Measurements from ENCODE around the gene UFD1. TPM values are rescaled to one million over a fixed set of nuclear protein-coding genes. Genes with fewer than 3 reads are reported as not detected.

Gene UFD1
- total and polyA plus RNA-seq, 9 of the 15 experiments (the other 6 are each of a cell fraction or from before 2014, with no cell fraction given) = 238 to 645 (median 363) TPM

DNA sequence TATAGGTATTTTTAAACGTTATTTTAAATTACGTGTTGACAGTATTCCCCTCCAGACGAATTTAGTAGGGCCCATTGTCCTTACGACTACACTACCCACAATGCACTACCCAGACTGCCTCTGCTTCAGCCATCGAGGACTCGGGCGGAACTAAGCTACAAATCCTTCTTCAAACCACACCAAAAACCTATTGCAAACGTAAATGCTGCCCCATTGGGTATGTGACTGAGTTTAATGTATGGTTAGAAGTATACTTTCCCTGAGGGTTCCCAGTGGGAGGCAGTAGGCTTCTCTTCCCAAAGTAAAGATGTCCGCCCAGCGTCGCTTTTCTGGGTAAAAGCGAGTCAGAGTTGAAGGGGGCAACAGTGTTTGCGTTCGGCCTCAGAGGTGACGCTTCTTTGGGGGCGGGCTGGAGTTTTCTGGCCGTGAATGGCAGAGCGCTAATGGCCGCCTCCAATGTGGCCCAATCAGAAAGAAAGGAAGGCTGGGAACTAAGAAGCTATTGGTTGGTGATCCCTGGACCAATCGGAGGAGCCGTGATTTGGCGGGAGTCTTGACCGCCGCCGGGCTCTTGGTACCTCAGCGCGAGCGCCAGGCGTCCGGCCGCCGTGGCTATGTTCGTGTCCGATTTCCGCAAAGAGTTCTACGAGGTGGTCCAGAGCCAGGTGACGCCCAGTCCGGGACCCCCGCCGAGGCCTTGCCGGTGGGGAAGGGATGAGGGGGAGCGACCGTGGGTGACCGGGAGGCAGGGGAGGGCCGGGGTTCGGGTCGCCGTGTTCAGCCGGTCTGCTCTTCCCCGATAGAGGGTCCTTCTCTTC, 571 bp upstream of the UFD1 start, which contains the start of gene CDC45 (continued):
- TF ChIP-seq, protein P1, sequence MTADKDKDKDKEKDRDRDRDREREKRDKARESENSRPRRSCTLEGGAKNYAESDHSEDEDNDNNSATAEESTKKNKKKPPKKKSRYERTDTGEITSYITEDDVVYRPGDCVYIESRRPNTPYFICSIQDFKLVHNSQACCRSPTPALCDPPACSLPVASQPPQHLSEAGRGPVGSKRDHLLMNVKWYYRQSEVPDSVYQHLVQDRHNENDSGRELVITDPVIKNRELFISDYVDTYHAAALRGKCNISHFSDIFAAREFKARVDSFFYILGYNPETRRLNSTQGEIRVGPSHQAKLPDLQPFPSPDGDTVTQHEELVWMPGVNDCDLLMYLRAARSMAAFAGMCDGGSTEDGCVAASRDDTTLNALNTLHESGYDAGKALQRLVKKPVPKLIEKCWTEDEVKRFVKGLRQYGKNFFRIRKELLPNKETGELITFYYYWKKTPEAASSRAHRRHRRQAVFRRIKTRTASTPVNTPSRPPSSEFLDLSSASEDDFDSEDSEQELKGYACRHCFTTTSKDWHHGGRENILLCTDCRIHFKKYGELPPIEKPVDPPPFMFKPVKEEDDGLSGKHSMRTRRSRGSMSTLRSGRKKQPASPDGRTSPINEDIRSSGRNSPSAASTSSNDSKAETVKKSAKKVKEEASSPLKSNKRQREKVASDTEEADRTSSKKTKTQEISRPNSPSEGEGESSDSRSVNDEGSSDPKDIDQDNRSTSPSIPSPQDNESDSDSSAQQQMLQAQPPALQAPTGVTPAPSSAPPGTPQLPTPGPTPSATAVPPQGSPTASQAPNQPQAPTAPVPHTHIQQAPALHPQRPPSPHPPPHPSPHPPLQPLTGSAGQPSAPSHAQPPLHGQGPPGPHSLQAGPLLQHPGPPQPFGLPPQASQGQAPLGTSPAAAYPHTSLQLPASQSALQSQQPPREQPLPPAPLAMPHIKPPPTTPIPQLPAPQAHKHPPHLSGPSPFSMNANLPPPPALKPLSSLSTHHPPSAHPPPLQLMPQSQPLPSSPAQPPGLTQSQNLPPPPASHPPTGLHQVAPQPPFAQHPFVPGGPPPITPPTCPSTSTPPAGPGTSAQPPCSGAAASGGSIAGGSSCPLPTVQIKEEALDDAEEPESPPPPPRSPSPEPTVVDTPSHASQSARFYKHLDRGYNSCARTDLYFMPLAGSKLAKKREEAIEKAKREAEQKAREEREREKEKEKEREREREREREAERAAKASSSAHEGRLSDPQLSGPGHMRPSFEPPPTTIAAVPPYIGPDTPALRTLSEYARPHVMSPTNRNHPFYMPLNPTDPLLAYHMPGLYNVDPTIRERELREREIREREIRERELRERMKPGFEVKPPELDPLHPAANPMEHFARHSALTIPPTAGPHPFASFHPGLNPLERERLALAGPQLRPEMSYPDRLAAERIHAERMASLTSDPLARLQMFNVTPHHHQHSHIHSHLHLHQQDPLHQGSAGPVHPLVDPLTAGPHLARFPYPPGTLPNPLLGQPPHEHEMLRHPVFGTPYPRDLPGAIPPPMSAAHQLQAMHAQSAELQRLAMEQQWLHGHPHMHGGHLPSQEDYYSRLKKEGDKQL (CRISPR knock-in tag; IDR thresholded peaks at IDR 0.05; ENCODE audit: borderline replicate concordance) = no peak
- TF ChIP-seq CEBPG (CRISPR knock-in tag; IDR thresholded peaks at IDR 0.05) (no peak), CEBPG (tag; conservative IDR thresholded peaks at IDR 0.05 in 1 of 2, IDR thresholded peaks at IDR 0.05 in 1 of 2) (no peak), RAD51 (IDR thresholded peaks at IDR 0.05; ENCODE audit: borderline replicate concordance, low read depth) (no peak), CHCHD3 (CRISPR knock-in tag; IDR thresholded peaks at IDR 0.05) (peak; percentile 69; the same call in 1 of the 2 replicates), FIP1L1 (IDR thresholded peaks at IDR 0.05; ENCODE audit: low read depth, low read length, poor library complexity, severe bottlenecking) (peak; percentile 91), SLC30A9 (CRISPR knock-in tag; IDR thresholded peaks at IDR 0.05) (no peak), ZNF384 (IDR thresholded peaks at IDR 0.05; ENCODE audit: low read depth, low read length) (no peak; the same call in 1 of the 2 replicates), ZNF184 (CRISPR knock-in tag; IDR thresholded peaks at IDR 0.05) (no peak), FUS (optimal IDR thresholded peaks at IDR 0.05; ENCODE audit: low read depth, low read length) (no peak), TEAD2 (tag; IDR thresholded peaks at IDR 0.05) (peak; percentile 64; the same call in 1 of the 2 replicates), DPF2 (IDR thresholded peaks at IDR 0.05) (no peak), CHD4 (IDR thresholded peaks at IDR 0.05; ENCODE audit: insufficient read depth, insufficient replicate concordance, low read depth, low read length, poor library complexity, severe bottlenecking) (no peak), NONO (IDR thresholded peaks at IDR 0.05; ENCODE audit: low read depth in 2 of 2, low read length in 1 of 2) (no peak), NCOA4 (IDR thresholded peaks at IDR 0.05; ENCODE audit: partially characterized antibody) (no peak), NELFE (IDR thresholded peaks at IDR 0.05; ENCODE audit: insufficient read depth, insufficient read length) (no peak), RBM34 (IDR thresholded peaks at IDR 0.05; ENCODE audit: borderline replicate concordance, insufficient read depth, low read length) (no peak)
- TF ChIP-seq, protein P2, sequence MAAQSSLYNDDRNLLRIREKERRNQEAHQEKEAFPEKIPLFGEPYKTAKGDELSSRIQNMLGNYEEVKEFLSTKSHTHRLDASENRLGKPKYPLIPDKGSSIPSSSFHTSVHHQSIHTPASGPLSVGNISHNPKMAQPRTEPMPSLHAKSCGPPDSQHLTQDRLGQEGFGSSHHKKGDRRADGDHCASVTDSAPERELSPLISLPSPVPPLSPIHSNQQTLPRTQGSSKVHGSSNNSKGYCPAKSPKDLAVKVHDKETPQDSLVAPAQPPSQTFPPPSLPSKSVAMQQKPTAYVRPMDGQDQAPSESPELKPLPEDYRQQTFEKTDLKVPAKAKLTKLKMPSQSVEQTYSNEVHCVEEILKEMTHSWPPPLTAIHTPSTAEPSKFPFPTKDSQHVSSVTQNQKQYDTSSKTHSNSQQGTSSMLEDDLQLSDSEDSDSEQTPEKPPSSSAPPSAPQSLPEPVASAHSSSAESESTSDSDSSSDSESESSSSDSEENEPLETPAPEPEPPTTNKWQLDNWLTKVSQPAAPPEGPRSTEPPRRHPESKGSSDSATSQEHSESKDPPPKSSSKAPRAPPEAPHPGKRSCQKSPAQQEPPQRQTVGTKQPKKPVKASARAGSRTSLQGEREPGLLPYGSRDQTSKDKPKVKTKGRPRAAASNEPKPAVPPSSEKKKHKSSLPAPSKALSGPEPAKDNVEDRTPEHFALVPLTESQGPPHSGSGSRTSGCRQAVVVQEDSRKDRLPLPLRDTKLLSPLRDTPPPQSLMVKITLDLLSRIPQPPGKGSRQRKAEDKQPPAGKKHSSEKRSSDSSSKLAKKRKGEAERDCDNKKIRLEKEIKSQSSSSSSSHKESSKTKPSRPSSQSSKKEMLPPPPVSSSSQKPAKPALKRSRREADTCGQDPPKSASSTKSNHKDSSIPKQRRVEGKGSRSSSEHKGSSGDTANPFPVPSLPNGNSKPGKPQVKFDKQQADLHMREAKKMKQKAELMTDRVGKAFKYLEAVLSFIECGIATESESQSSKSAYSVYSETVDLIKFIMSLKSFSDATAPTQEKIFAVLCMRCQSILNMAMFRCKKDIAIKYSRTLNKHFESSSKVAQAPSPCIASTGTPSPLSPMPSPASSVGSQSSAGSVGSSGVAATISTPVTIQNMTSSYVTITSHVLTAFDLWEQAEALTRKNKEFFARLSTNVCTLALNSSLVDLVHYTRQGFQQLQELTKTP (IDR thresholded peaks at IDR 0.05; ENCODE audit: low read depth in 1 of 2, partially characterized antibody in 2 of 2) = no peak
